D721Med (cell line): ENCODE measurements around the gene PKDREJ.

Experiments used
- DNase-seq: peaks from one replicate; pipeline ENCODE4 v3.0.0; 2011; ENCODE audit warnings: low spot score; ENCODE audit not compliant: insufficient read length
- FAIRE-seq: peaks from 2 replicates; lab custom pipeline; 2011; peaks lifted over from hg19 to GRCh38; lab: Jason Lieb, UNC
- CTCF ChIP-seq: IDR thresholded peaks from 2 replicates; pipeline ENCODE4 v1.5.1; 2012; ENCODE audit warnings: mild to moderate bottlenecking, control low read depth; ENCODE audit not compliant: insufficient read depth; ENCODE audit errors: missing control alignments

The PKDREJ gene

GRCh38 chr22:46288846-46289243 is 25.7 kb upstream of the PKDREJ start:
- DNase-seq (no peak), FAIRE-seq (no peak)
- TF ChIP-seq CTCF, result no peak

- no peak for DNase-seq
- TF ChIP-seq CTCF, result no peak
- no peak for FAIRE-seq
These were observed 25.0 kb upstream of the PKDREJ start for GRCh38 chr22:46287873-46288751.

- no peak for FAIRE-seq
- no peak for DNase-seq
These were observed 24.1 kb upstream of the PKDREJ start for GRCh38 chr22:46286941-46287872.

DNA sequence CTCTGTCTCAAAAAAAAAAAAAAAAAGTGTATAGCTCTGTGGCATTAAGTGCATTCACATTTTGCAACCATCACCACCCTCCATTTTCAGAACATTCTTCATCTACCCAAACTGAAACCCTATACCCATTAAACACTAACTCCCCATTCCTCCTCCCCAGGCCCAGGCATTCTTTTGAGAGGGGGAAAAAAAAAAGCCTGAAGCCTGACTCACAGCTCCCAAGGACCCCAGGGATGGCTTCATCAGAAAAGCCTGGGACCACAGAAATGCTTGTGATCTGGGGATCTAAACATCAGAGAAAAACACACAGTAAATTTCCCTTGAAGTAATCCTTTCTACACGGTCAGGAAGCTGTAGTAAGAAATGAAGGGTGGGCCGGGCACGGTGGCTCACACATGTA is 22.9 kb upstream of the PKDREJ start:
- no peak for FAIRE-seq
- no peak for TF ChIP-seq CTCF
- no peak for DNase-seq

More at GRCh38 chr22:46286941-46287872, 24.1 kb upstream of the PKDREJ start:
- TF ChIP-seq CTCF, result no peak

DNA sequence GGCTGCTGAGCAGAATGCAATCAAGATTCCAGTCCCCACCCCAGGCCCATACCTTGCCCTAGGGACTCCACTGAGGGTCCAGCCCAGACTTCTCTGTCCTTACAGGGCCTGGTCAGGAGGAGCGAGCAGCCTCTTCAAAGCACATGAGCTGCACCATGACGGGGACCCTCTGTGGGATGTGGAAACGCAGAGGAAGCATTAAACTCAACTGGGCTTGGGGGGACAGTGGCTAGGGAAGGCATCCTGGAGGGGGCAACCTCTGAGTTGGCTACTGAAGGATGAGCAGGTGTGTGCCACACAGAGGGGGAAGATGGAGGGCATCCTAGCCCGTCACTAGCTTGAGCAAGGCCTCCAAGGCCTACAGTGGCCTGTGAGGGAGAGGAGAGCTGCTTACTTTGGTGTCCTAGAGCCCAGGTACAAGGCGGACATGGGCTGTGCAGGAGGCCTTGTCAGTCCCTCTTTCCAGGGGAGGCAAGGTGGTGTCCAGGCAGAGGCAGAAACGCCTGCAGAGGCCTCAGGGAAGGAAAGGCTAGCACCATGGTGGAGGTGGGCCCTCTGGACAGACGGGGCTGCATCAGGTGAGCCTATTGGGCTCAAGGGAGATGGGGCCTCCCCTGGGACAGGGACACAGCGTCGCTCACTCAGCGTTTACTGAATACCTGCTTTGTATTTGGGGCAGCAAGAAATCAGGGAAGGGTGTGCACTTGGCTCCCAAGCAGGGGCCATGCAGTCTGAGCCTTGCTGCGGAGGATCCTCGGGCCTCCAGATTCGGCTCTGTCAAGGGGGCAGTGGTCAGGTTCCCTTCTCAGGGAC is 18.9 kb upstream of the PKDREJ start:
- FAIRE-seq (no peak), DNase-seq (no peak)
- TF ChIP-seq CTCF, result no peak

DNA sequence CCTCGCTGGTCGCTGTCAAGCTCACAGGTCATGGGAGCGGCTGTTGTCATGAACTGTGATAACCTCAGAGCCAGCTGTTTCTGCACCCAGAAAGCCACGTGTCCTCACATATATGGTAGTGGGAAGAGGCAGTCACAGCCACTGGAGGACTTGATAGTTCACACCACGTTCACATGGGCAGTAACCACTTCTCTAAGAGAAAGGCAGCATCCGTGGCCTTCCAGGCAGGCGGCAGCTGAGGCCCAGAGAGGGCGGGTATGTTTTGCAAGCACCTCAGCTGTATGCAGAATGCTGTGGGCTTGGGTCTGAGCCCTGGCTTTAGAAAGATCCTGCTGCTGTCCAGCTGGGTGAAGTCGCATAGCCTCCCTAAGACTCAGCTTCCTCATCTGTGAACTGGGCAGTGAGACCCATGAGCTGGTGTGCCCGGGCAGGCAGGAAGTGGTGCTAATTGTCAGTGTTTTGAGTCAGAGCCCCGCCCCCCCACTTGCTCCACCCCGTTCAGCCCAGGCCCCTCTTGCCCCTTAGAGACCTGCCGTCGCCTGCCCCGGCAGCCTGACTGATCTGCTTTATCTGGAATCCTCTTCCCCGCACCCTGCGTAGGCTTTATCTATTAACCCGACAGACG is 18.0 kb upstream of the PKDREJ start:
- TF ChIP-seq CTCF, result no peak
- DNase-seq, result no peak
- no peak for FAIRE-seq
